Hepatocyte (in vitro differentiated cells): ENCODE data around the gene GNPNAT1.

Experiments used
- CTCF ChIP-seq: fragments of 200-600 bp; sonication (generic); IDR thresholded peaks from 2 replicates; pipeline ENCODE4 v1.5.1; 2016; ENCODE audit warnings: antibody characterized with exemption, mild to moderate bottlenecking; ENCODE audit not compliant: poor library complexity
- EZH2 ChIP-seq: fragments of 200-600 bp; sonication (generic); IDR thresholded peaks from 2 replicates; pipeline ENCODE4 v1.6.1; 2016; ENCODE audit warnings: antibody characterized with exemption, mild to moderate bottlenecking, borderline replicate concordance

- no peak for TF ChIP-seq EZH2
- no peak for TF ChIP-seq CTCF
Measured at GRCh38 chr14:52801014-52801712, 9.8 kb upstream of the GNPNAT1 start.
